OCI-LY7 (cell line): Measurements from ENCODE around the gene ULBP1.
A peak's percentile ranks its signal among the peaks of the same experiment; 100 is the strongest.

Experiments
- EZH2phosphoT487 ChIP-seq: fragments of 200-600 bp; sonication (generic); IDR thresholded peaks from 2 replicates; pipeline ENCODE4 v1.6.1; 2018; ENCODE audit warnings: low read depth, borderline replicate concordance, mild to moderate bottlenecking, mixed run types, antibody characterized with exemption, low read length, moderate library complexity, mixed read lengths
- TF ChIP-seq, protein P1 (sequence below): fragments of 200-600 bp; sonication (generic); conservative IDR thresholded peaks from 2 replicates; pipeline ENCODE4 v1.5.1; 2014; ENCODE audit warnings: mild to moderate bottlenecking, antibody characterized with exemption, low read length, moderate library complexity, mixed read lengths

DNA sequence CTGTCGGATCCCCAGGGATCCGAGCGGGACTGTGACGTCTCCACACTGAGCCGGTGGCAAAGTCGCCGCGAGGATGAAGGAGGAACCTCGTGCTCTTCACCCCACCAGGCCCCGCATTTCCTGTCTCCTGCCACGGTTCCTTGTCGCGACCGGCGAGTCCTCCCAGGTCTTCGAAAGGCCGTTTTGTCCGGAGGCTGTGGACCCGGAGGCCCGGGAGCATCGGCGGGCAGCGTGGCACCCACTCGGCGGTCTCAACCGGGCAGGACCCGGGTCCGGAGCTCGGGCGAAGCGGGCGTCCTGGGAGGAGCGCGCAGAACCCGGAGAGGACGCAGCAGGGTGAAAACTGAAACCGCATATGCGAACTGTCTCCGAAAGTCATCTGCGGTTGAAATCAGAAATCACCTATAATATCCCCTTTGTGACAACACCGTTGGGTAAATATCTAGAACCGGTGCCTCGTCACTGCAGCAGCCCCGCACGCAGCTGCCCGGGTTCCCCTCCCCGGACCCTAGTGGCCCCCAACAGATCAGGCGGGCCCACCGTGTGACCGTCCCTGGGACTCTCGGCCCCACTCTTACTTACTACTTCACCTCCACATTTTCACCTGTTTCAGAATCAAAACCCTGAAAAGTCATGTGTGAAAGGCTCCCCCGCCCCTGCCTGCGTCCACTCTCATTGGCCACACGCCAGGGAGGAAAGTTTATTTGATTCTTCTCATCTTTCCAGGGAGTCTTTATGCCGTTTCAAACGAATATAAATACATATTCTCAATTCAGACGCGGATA, 25.0 kb upstream of the ULBP1 start:
- TF ChIP-seq, protein P1, sequence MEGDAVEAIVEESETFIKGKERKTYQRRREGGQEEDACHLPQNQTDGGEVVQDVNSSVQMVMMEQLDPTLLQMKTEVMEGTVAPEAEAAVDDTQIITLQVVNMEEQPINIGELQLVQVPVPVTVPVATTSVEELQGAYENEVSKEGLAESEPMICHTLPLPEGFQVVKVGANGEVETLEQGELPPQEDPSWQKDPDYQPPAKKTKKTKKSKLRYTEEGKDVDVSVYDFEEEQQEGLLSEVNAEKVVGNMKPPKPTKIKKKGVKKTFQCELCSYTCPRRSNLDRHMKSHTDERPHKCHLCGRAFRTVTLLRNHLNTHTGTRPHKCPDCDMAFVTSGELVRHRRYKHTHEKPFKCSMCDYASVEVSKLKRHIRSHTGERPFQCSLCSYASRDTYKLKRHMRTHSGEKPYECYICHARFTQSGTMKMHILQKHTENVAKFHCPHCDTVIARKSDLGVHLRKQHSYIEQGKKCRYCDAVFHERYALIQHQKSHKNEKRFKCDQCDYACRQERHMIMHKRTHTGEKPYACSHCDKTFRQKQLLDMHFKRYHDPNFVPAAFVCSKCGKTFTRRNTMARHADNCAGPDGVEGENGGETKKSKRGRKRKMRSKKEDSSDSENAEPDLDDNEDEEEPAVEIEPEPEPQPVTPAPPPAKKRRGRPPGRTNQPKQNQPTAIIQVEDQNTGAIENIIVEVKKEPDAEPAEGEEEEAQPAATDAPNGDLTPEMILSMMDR, result no peak
- 0 out of 2 replicates have a peak, but pooled peaks have one; percentile 35 for TF ChIP-seq EZH2phosphoT487
